WTC11 (cell line): ENCODE data around the gene IL20. TPM values are rescaled to one million over a fixed set of nuclear protein-coding genes. Genes with fewer than 3 reads are reported as not detected.

Source experiments
- ATAC-seq: fragments of 200-7000 bp; cut with Tn5 transposase; 2 replicates; pipeline ENCODE4 v1.10.0; 2021; ENCODE audit warnings: mild to moderate bottlenecking, moderate library complexity
- CTCF ChIA-PET: fragments of 300-600 bp; sonication (Branson Sonifier 250); formaldehyde crosslinking; loops from one replicate; lab custom pipeline; 2021; ENCODE audit warnings: antibody characterized with exemption; lab: Charles Lee
- POLR2A ChIA-PET: fragments of 350-600 bp; sonication (Branson Sonifier 250); formaldehyde crosslinking; loops from one replicate; lab custom pipeline; 2021; ENCODE audit warnings: antibody characterized with exemption; lab: Charles Lee
- DNase-seq: peaks from one replicate; pipeline ENCODE4 v3.0.0; 2021; ENCODE audit warnings: low spot score
- H3K27ac Mint-ChIP-seq: 2 replicates; pipeline ENCODE4 v1.8.0; 2021; ENCODE audit warnings: mixed read lengths
- H3K27me3 Mint-ChIP-seq: 2 replicates; pipeline ENCODE4 v1.8.0; 2021; ENCODE audit warnings: low read depth, mild to moderate bottlenecking, moderate library complexity, mixed read lengths
- H3K36me3 Mint-ChIP-seq: 2 replicates; pipeline ENCODE4 v1.8.0; 2021; ENCODE audit warnings: mixed read lengths
- H3K4me1 Mint-ChIP-seq: 2 replicates; pipeline ENCODE4 v1.8.0; 2022; ENCODE audit warnings: mixed read lengths
- H3K4me3 Mint-ChIP-seq: 2 replicates; pipeline ENCODE4 v1.8.0; 2021; ENCODE audit warnings: mild to moderate bottlenecking, moderate library complexity, mixed read lengths
- H3K9me3 Mint-ChIP-seq: 2 replicates; pipeline ENCODE4 v1.8.0; 2021; ENCODE audit warnings: mixed read lengths
- AR ChIP-seq: fragments of 250-450 bp; sonication (Bioruptor Pico); IDR thresholded peaks from 2 replicates; pipeline ENCODE4 v1.9.0; 2021; ENCODE audit warnings: mild to moderate bottlenecking
- CTCF ChIP-seq: fragments of 200-600 bp; IDR thresholded peaks from 2 replicates; pipeline ENCODE4 v1.8.0; 2022; ENCODE audit warnings: antibody characterized with exemption
- FOXK1 ChIP-seq: sonication (generic); formaldehyde crosslinking; IDR thresholded peaks from 2 replicates; pipeline ENCODE4 v1.8.0; 2022; ENCODE audit warnings: mild to moderate bottlenecking, moderate library complexity, missing genetic modification reagents
- NFE2L1 ChIP-seq: sonication (generic); formaldehyde crosslinking; IDR thresholded peaks from 2 replicates; pipeline ENCODE4 v1.8.1; 2023; ENCODE audit warnings: missing genetic modification reagents
- SP1 ChIP-seq: sonication (generic); formaldehyde crosslinking; conservative IDR thresholded peaks from 2 replicates; pipeline ENCODE4 v1.8.1; 2022; ENCODE audit warnings: missing genetic modification reagents
- TP53 ChIP-seq: sonication (generic); formaldehyde crosslinking; IDR thresholded peaks from 2 replicates; pipeline ENCODE4 v1.8.1; 2023; ENCODE audit warnings: mild to moderate bottlenecking, missing genetic modification reagents
- ZBTB43 ChIP-seq: sonication (generic); formaldehyde crosslinking; IDR thresholded peaks from 2 replicates; pipeline ENCODE4 v1.8.1; 2023; ENCODE audit warnings: mild to moderate bottlenecking, missing genetic modification reagents
- ZNF396 ChIP-seq: fragments of 250-450 bp; sonication (Bioruptor Pico); IDR thresholded peaks from 2 replicates; pipeline ENCODE4 v1.8.0; 2021; ENCODE audit warnings: mild to moderate bottlenecking, moderate library complexity, borderline replicate concordance
- ZNF532 ChIP-seq: fragments of 250-450 bp; sonication (Bioruptor Pico); IDR thresholded peaks from 2 replicates; pipeline ENCODE4 v1.9.0; 2021; ENCODE audit warnings: mild to moderate bottlenecking, borderline replicate concordance
- ZSCAN18 ChIP-seq: fragments of 250-450 bp; sonication (Bioruptor Pico); IDR thresholded peaks from 2 replicates; pipeline ENCODE4 v2.1.2; 2022; ENCODE audit warnings: mild to moderate bottlenecking, moderate library complexity
- total RNA-seq: library from RNA; stranded (reverse); gene quantifications from 3 replicates; pipeline ENCODE4 v1.2.3, GENCODE V29; 2021
- TF ChIP-seq, protein P1 (sequence below): sonication (generic); formaldehyde crosslinking; IDR thresholded peaks from 2 replicates; pipeline ENCODE4 v1.8.0; 2023; ENCODE audit warnings: mild to moderate bottlenecking, missing genetic modification reagents
- TF ChIP-seq, protein P2 (sequence below): sonication (generic); formaldehyde crosslinking; IDR thresholded peaks from 2 replicates; pipeline ENCODE4 v1.8.0; 2023; ENCODE audit warnings: missing genetic modification reagents

Gene IL20
- total RNA-seq, 1 experiment from 2014 or later, result not detected

DNA sequence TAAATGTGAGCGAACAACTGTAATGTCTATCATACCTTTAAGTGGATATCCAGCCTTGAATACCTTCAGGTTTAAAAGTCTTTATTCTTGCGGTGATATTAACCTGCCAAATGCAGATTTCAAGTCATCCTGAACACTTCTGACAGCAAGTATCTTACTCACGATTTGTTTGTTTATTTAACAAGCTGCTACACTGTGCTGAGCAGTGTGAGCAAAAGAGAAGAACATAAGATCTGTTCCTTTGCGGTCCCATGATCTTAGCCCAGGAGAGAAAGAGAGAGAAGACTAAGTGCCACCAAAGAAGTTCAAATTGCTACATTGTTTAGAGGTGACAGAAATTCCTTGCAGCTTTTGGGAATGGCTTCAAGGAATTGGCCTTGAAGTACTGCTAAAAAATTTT, 22.3 kb downstream of the IL20 start:
- no peak overlapping the region for H3K27ac Mint-ChIP-seq
- H3K9me3 Mint-ChIP-seq, result peaks cover under 1% of the 10 kb centered on the region; the same call in 1 of the 2 replicates
- ChIA-PET POLR2A (no interaction called here), CTCF (no interaction called here)
- TF ChIP-seq, protein P1, sequence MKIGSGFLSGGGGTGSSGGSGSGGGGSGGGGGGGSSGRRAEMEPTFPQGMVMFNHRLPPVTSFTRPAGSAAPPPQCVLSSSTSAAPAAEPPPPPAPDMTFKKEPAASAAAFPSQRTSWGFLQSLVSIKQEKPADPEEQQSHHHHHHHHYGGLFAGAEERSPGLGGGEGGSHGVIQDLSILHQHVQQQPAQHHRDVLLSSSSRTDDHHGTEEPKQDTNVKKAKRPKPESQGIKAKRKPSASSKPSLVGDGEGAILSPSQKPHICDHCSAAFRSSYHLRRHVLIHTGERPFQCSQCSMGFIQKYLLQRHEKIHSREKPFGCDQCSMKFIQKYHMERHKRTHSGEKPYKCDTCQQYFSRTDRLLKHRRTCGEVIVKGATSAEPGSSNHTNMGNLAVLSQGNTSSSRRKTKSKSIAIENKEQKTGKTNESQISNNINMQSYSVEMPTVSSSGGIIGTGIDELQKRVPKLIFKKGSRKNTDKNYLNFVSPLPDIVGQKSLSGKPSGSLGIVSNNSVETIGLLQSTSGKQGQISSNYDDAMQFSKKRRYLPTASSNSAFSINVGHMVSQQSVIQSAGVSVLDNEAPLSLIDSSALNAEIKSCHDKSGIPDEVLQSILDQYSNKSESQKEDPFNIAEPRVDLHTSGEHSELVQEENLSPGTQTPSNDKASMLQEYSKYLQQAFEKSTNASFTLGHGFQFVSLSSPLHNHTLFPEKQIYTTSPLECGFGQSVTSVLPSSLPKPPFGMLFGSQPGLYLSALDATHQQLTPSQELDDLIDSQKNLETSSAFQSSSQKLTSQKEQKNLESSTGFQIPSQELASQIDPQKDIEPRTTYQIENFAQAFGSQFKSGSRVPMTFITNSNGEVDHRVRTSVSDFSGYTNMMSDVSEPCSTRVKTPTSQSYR (CRISPR knock-in tag), result no peak
- no peak for TF ChIP-seq ZBTB43
- TF ChIP-seq AR (CRISPR knock-in tag), result no peak
- no peak for TF ChIP-seq CTCF
- TF ChIP-seq ZSCAN18 (CRISPR knock-in tag), result no peak
- no peak for TF ChIP-seq ZNF532 (CRISPR knock-in tag)
- no peak for TF ChIP-seq FOXK1 (CRISPR knock-in tag)
- no peak for TF ChIP-seq NFE2L1 (CRISPR knock-in tag)
- no peak for TF ChIP-seq SP1 (CRISPR knock-in tag)
- no peak for TF ChIP-seq ZNF396 (CRISPR knock-in tag)
- TF ChIP-seq TP53 (CRISPR knock-in tag), result no peak
- TF ChIP-seq, protein P2, sequence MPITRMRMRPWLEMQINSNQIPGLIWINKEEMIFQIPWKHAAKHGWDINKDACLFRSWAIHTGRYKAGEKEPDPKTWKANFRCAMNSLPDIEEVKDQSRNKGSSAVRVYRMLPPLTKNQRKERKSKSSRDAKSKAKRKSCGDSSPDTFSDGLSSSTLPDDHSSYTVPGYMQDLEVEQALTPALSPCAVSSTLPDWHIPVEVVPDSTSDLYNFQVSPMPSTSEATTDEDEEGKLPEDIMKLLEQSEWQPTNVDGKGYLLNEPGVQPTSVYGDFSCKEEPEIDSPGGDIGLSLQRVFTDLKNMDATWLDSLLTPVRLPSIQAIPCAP (CRISPR knock-in tag), result no peak
- peaks cover 19% of the 10 kb centered on the region for H3K4me1 Mint-ChIP-seq
- H3K27me3 Mint-ChIP-seq, result no peaks in the 10 kb centered on the region
- ATAC-seq, result no peak
- H3K36me3 Mint-ChIP-seq, result no peaks in the 10 kb centered on the region
- DNase-seq, result no peak
- H3K4me3 Mint-ChIP-seq, result no peak overlapping the region
